SK-N-MC (cell line): ENCODE measurements around the gene NRAP.
"Not testable (repeated sequence)": the region's sequence is repeated elsewhere in the genome, so short reads cannot be mapped to it uniquely, and the experiment has no call there.

Source experiments
- DNase-seq: peaks from one replicate; pipeline ENCODE4 v3.0.0-alpha.2; 2011; ENCODE audit warnings: low read depth, low spot score
- H3K27ac ChIP-seq: fragments of 200-600 bp; sonication (generic); 2 replicates; pipeline ENCODE4 v1.5.1; 2016; ENCODE audit warnings: mixed run types
- H3K36me3 ChIP-seq: fragments of 200-600 bp; sonication (generic); 2 replicates; pipeline ENCODE4 v1.6.1; 2017; ENCODE audit warnings: antibody characterized with exemption, low read length, mixed read lengths; ENCODE audit not compliant: insufficient read depth
- H3K4me3 ChIP-seq: fragments of 200-600 bp; sonication (generic); 2 replicates; pipeline ENCODE4 v1.5.1; 2016
- H3K9ac ChIP-seq: fragments of 200-600 bp; sonication (generic); 2 replicates; pipeline ENCODE4 v1.8.0; 2017; ENCODE audit warnings: mixed run types, mixed read lengths; ENCODE audit not compliant: insufficient read length
- H3K9me3 ChIP-seq: fragments of 200-600 bp; sonication (generic); 2 replicates; pipeline ENCODE4 v1.6.1; 2017; ENCODE audit warnings: low read depth, mild to moderate bottlenecking, antibody characterized with exemption, low read length, moderate library complexity, mixed read lengths
- EZH2 ChIP-seq: fragments of 200-600 bp; sonication (generic); IDR thresholded peaks from one replicate; pipeline ENCODE4 v1.6.1; 2017; ENCODE audit warnings: antibody characterized with exemption
- FOXP2 ChIP-seq: optimal IDR thresholded peaks from 2 replicates; pipeline ENCODE3; 2011; ENCODE audit warnings: mild to moderate bottlenecking, moderate library complexity; ENCODE audit not compliant: insufficient read depth; ENCODE audit errors: extremely low read length, control extremely low read depth
- POLR2AphosphoS5 ChIP-seq: IDR thresholded peaks from 2 replicates; pipeline ENCODE4 v1.6.1; 2012; ENCODE audit warnings: mild to moderate bottlenecking, low read depth, low read length, borderline replicate concordance

Gene NRAP

DNA sequence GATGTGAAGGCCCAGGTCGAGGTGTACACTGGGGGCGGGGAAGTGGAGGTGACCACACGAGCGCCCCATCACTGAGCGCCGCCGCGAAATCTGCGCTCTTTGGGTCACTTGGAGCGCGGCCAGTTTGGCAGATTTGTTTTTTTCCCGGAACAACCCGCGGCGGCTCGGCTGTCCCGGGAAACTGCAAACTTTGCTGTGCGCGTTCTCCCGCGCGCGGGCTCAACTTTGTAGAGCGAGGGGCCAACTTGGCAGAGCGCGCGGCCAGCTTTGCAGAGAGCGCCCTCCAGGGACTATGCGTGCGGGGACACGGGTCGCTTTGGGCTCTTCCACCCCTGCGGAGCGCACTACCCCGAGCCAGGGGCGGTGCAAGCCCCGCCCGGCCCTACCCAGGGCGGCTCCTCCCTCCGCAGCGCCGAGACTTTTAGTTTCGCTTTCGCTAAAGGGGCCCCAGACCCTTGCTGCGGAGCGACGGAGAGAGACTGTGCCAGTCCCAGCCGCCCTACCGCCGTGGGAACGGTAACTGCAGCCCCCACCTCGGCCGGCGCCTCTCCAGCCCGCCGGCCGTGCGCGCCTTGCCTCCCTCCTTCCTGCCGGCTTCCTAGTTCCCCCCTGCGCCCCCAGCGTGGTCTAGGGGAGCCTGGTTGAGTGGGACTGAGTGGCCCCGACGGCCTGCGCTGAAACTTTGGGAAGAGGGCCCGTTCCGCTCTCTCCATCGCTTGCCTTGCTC, 15.8 kb upstream of the NRAP start, which contains the start of gene CASP7:
TSS of gene CASP7 (plus strand) at position 450 of the 727 bp plus-strand sequence. CDS start 17,582 bp downstream, outside the sequence.
- Histone ChIP-seq H3K9ac (peak within 1 kb of the TSS; percentile 90), H3K9me3 (peaks cover 4% of the 10 kb centered on the region; the same call in 1 of the 2 replicates), H3K4me3 (peak within 1 kb of the TSS; percentile 90), H3K27ac (peak within 1 kb of the TSS; percentile 90), H3K36me3 (peaks cover 22% of the 10 kb centered on the region)
- peak; percentile 32 for DNase-seq
- TF ChIP-seq EZH2 (no peak), FOXP2 (no peak), POLR2AphosphoS5 (peak; percentile 67)

DNA sequence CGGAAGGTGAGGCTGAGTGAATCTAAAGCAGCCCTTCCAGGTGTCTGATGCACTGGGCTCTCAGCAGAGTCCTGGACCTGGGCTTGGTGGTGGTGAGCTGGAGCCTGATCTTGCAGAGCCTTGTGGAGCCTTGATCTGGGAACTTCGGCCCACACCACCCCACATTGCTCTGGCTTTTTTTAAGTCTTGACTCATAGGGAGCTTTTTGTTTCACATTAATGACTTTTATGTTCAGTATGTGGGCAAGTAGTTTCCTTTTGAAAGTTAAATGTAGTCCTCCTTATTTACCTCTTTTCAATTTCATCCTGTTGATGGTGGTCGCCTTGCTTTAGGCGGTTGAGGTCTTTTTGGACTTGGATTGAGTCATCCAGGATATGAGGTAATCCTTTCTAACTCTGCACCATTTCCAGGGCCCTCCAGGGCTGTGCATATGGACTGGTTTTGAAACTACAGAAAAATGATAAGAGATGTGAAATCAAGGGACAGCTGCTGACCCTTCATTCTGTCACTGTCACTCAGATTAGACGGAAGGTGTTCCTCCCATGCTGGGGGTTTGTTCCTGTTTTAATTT, 2.9 kb upstream of the NRAP start:
- Histone ChIP-seq H3K9me3 (no peaks in the 10 kb centered on the region), H3K36me3 (no peaks in the 10 kb centered on the region), H3K9ac (no peak overlapping the region), H3K27ac (no peak overlapping the region), H3K4me3 (no peak overlapping the region)
- TF ChIP-seq POLR2AphosphoS5, result no peak
- no peak for TF ChIP-seq EZH2
- TF ChIP-seq FOXP2, result no peak
- DNase-seq, result no peak

DNA sequence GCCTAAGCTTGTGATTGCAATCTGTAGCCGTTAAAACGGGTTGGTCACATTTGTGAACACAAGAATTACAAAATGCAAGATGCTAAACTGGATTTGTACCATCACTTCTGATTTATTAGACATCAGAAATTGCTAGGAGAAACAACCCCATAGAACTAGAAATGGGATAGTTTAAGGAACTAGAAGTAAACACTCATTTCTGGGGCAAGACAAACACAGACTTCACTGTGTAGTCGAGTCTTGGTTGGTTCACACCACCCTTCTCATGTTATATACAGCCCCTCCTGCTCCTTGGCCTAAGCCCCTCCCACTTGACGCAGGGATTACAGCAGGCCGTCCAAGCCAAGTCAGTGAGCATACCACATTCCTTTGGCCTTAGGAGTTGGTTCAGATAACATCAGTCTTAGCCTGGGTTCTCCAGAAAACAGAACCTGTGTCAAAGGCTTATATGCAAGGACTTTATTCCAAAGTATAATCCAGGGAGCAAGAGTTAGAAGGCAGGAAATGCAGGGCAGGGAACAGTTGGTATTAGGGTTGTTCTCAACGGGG, 2.0 kb upstream of the NRAP start:
- DNase-seq, result no peak
- no peaks in the 10 kb centered on the region for H3K9me3 ChIP-seq
- no peak overlapping the region for H3K4me3 ChIP-seq
- H3K36me3 ChIP-seq, result no peaks in the 10 kb centered on the region
- no peak overlapping the region for H3K9ac ChIP-seq
- no peak overlapping the region for H3K27ac ChIP-seq
- TF ChIP-seq EZH2, result no peak
- TF ChIP-seq POLR2AphosphoS5, result no peak
- TF ChIP-seq FOXP2, result no peak

DNA sequence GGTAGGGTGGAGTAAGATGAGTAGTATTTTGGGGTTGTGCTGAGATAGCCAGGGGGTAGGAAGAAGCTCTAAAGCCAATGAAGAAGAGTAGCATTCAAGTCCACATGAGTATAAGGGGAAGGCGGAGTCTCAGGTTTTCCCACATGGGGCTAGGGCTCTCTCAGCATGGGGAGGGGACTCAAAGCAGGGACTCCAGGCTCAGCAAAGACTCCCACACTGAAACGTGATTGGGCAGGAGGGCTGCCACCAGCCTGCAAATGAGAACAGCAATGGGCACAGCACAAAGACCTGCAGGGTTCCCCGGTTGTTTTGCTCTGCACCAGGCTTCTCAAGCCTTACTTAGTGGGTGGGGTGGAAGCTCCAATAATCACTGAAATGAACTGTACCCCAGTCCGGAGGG, 1.5 kb upstream of the NRAP start:
- Histone ChIP-seq H3K36me3 (no peaks in the 10 kb centered on the region), H3K9ac (no peak overlapping the region), H3K4me3 (no peak overlapping the region), H3K9me3 (no peaks in the 10 kb centered on the region), H3K27ac (no peak overlapping the region)
- DNase-seq, result no peak
- TF ChIP-seq FOXP2, result no peak
- TF ChIP-seq EZH2, result no peak
- no peak for TF ChIP-seq POLR2AphosphoS5

GRCh38 chr10:113663142-113663541, 699 bp downstream of the NRAP start:
- DNase-seq, result no peak
- no peak for TF ChIP-seq POLR2AphosphoS5
- TF ChIP-seq EZH2, result no peak
- TF ChIP-seq FOXP2, result no peak
- Histone ChIP-seq H3K9me3 (no peaks in the 10 kb centered on the region), H3K27ac (no peak overlapping the region), H3K4me3 (no peak overlapping the region), H3K9ac (no peak overlapping the region), H3K36me3 (no peaks in the 10 kb centered on the region)

- TF ChIP-seq POLR2AphosphoS5, result no peak
- TF ChIP-seq FOXP2, result no peak
- no peak for TF ChIP-seq EZH2
- Histone ChIP-seq H3K27ac (no peak overlapping the region), H3K9me3 (no peaks in the 10 kb centered on the region), H3K36me3 (no peaks in the 10 kb centered on the region), H3K9ac (no peak overlapping the region), H3K4me3 (no peak overlapping the region)
- no peak for DNase-seq
Observed at GRCh38 chr10:113661332-113661731, 2.5 kb downstream of the NRAP start.

DNA sequence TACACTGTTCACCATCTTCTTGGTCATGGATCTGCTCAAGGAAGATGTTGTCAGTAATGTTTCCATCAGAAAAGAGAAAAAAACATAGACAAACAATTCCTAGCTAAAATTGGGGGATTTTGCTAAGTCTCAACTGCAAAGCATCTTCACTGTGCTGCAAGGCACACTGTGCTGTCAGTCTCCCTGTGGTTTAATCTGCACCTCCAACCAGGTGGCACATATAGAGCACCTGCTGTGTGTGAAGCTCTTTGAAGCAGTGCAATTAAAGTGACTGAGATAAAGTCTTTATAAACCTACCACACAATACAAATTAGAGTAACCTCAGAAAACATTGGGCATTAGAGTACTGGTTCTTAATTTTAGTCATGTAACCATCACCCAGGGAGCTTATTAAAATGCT, 6.3 kb downstream of the NRAP start:
- H3K9me3 ChIP-seq, result no peaks in the 10 kb centered on the region
- no peak overlapping the region for H3K9ac ChIP-seq
- no peak for TF ChIP-seq FOXP2
- TF ChIP-seq POLR2AphosphoS5, result no peak
- TF ChIP-seq EZH2, result no peak
- no peak overlapping the region for H3K4me3 ChIP-seq
- no peak for DNase-seq
- no peaks in the 10 kb centered on the region for H3K36me3 ChIP-seq
- no peak overlapping the region for H3K27ac ChIP-seq

DNA sequence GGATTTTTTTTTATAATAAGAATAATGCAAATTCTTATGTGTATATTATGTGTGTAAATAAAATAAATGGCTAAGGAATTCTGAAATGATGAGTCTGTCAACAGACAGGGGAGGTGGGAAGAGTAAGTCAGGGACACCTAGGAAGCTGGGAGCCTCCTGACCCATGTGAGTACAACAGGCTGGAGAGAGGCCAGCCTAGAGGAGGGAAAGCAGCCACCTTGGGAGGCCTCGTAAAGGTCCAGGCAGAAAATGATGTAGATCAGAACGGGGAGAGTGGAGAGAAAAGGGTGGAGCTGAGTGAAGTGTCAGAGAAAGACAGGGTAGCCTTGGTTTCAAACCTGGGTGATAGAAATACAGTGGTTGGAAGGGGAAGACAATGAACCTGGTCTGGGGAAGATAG, 6.9 kb downstream of the NRAP start:
- Histone ChIP-seq H3K36me3 (no peaks in the 10 kb centered on the region), H3K27ac (no peak overlapping the region), H3K4me3 (no peak overlapping the region), H3K9ac (no peak overlapping the region), H3K9me3 (no peaks in the 10 kb centered on the region)
- TF ChIP-seq EZH2 (no peak), FOXP2 (no peak), POLR2AphosphoS5 (no peak)
- no peak for DNase-seq

DNA sequence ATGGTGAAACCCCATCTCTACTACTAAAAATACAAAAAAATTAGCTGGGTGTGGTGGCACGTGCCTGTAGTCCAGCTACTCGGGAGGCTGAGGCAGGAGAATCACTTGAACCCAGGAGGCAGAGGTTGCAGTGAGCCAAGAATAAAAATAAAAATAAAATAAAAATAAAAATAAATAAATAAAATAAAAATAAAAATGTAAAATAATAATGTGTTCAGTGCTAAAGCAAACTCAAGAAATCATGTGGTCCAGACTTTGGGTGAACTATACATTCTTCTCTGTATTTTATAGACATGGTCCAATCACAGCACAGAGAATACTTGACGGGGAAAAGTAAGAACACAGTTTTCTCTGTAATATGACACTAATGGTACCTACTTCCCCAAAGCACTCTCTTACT, 11.4 kb downstream of the NRAP start:
- H3K4me3 ChIP-seq, H3K9me3 ChIP-seq, H3K36me3 ChIP-seq, H3K9ac ChIP-seq, H3K27ac ChIP-seq, DNase-seq: not testable (repeated sequence)
